ENCODE results near the gene TMEM8B. TPM values are rescaled to one million over a fixed set of nuclear protein-coding genes. Genes with fewer than 3 reads are reported as not detected.

Gene TMEM8B
- total and polyA plus RNA-seq, 9 of the 15 experiments (the other 6 are each of a cell fraction or from before 2014, with no cell fraction given) = 0.01 to 2.2 (median 1.1) TPM

GRCh38 chr9:35798658-35799374, 30.2 kb upstream of the TMEM8B start (continued):
- peak; percentile 49 for TF ChIP-seq ARID1B (IDR thresholded peaks at IDR 0.05)
- TF ChIP-seq JUND (IDR thresholded peaks at IDR 0.05; ENCODE audit: borderline replicate concordance, low read depth, low read length) = peak; percentile 76; the same call in 1 of the 2 replicates
- peak; percentile 56; the same call in 1 of the 3 replicates for TF ChIP-seq JUND (tag; IDR thresholded peaks at IDR 0.05; ENCODE audit: borderline replicate concordance, low read depth, low read length)
- no peak for TF ChIP-seq POLR2A (conservative IDR thresholded peaks at IDR 0.05)
- no peak for TF ChIP-seq ZNF212 (CRISPR knock-in tag; IDR thresholded peaks at IDR 0.05)
- no peak for TF ChIP-seq CHD7 (IDR thresholded peaks at IDR 0.05; ENCODE audit: low read depth, low read length)
- TF ChIP-seq KDM2B (CRISPR knock-in tag; IDR thresholded peaks at IDR 0.05) = no peak
- no peak for TF ChIP-seq CHD2 (IDR thresholded peaks at IDR 0.05; ENCODE audit: low read depth, low read length)
- TF ChIP-seq ZZZ3 (IDR thresholded peaks at IDR 0.05) = no peak
- TF ChIP-seq ZC3H4 (CRISPR knock-in tag; IDR thresholded peaks at IDR 0.05; ENCODE audit: borderline replicate concordance) = no peak
- no peak for TF ChIP-seq PATZ1 (CRISPR knock-in tag; IDR thresholded peaks at IDR 0.05; ENCODE audit: borderline replicate concordance)
- TF ChIP-seq TEAD4 (IDR thresholded peaks at IDR 0.05; ENCODE audit: low read length) = no peak
- no peak for TF ChIP-seq TEAD4 (CRISPR knock-in tag; IDR thresholded peaks at IDR 0.05; ENCODE audit: borderline replicate concordance)
- no peak for TF ChIP-seq BCL6 (CRISPR knock-in tag; IDR thresholded peaks at IDR 0.05)
